Natural killer cell (primary cell): ENCODE measurements around the gene PHLDA2. TPM values are rescaled to one million over a fixed set of nuclear protein-coding genes. Genes with fewer than 3 reads are reported as not detected.

Experiments used
- ATAC-seq, 3 donors: fragments of 150-1000 bp in 2 of 3; fragments of 200-7000 bp in 1 of 3; cut with Tn5 transposase; 1 replicate in 1 of 3; 2 replicates in 2 of 3; pipeline ENCODE4 v1.10.0; 2021; ENCODE audit warnings: mild to moderate bottlenecking in 2 of 3, moderate library complexity in 2 of 3
- DNase-seq, 2 donors: peaks; one replicate each; pipeline versions ENCODE4 v3.0.0 to v3.0.0-alpha.2; 2013 to 2021; ENCODE audit warnings: mixed read lengths in 1 of 2
- H3K27ac ChIP-seq: one replicate; pipeline ENCODE4 v1.5.1; 2013; ENCODE audit warnings: mild to moderate bottlenecking, low read length
- H3K27me3 ChIP-seq: one replicate; pipeline ENCODE4 v1.6.1; 2013; ENCODE audit warnings: low read length; ENCODE audit not compliant: control insufficient read depth, insufficient read depth
- H3K36me3 ChIP-seq: one replicate; pipeline ENCODE4 v1.6.1; 2013; ENCODE audit warnings: low read length; ENCODE audit not compliant: control insufficient read depth, insufficient read depth
- H3K4me1 ChIP-seq: one replicate; pipeline ENCODE4 v1.6.1; 2013; ENCODE audit warnings: low read length; ENCODE audit not compliant: control insufficient read depth, insufficient read depth
- H3K4me3 ChIP-seq: one replicate; pipeline ENCODE4 v1.5.1; 2013; ENCODE audit warnings: low read length
- H3K9me3 ChIP-seq: one replicate; pipeline ENCODE4 v1.6.1; 2013; ENCODE audit warnings: low read length; ENCODE audit not compliant: control insufficient read depth, insufficient read depth
- H3K27ac Mint-ChIP-seq, 2 donors: one replicate each; pipeline ENCODE4 v1.8.0; 2022; ENCODE audit warnings: mild to moderate bottlenecking in 2 of 2, mixed read lengths in 2 of 2, moderate library complexity in 1 of 2
- H3K27me3 Mint-ChIP-seq, 2 donors: one replicate each; pipeline ENCODE4 v1.8.0; 2022; ENCODE audit warnings: low read depth in 2 of 2, mixed read lengths in 2 of 2
- H3K36me3 Mint-ChIP-seq: one replicate; pipeline ENCODE4 v1.8.0; 2022; ENCODE audit warnings: mixed read lengths
- H3K4me1 Mint-ChIP-seq, 2 donors: one replicate each; pipeline ENCODE4 v1.8.0; 2022; ENCODE audit warnings: mixed read lengths in 2 of 2
- H3K4me3 Mint-ChIP-seq: one replicate; pipeline ENCODE4 v1.8.0; 2022; ENCODE audit warnings: mild to moderate bottlenecking, moderate library complexity, mixed read lengths
- H3K9me3 Mint-ChIP-seq, 2 donors: one replicate each; pipeline ENCODE4 v1.8.0; 2022; ENCODE audit warnings: mixed read lengths in 2 of 2
- WGBS: methylation state at CpG from one replicate; pipeline ENCODE4 v1.1.7; 2013; ENCODE audit warnings: missing lambda C conversion rate; ENCODE audit not compliant: insufficient coverage; 5-methylcytosine and 5-hydroxymethylcytosine counted together
- intact Hi-C: fragments of 100-400 bp; cut with micrococcal nuclease; formaldehyde crosslinking; loops from one replicate; pipeline ENCODE4 v1.14.2; 2022
- total RNA-seq, 4 donors: library from RNA; stranded (reverse); fragments of 120-200 nt in 1 of 4; gene quantifications; one replicate each; pipeline versions ENCODE4 v1.2.3 to v1.2.4, GENCODE V29; 2013 to 2022
- TF ChIP-seq, protein P1 (sequence below): fragments of 200-600 bp; IDR thresholded peaks from one replicate; pipeline ENCODE4 v1.8.0; 2022; ENCODE audit warnings: antibody characterized with exemption

PHLDA2 gene
- total RNA-seq, 3 donors from 2014 or later (not counting 1 experiment from before 2014, with no cell fraction given) = 0.79 to 3.2 (median 2.2) TPM

GRCh38 chr11:2883979-2884815, 45.0 kb downstream of the PHLDA2 start:
- Histone ChIP-seq H3K36me3 (no peaks in the 10 kb centered on the region), H3K4me1 (peaks cover 18% of the 10 kb centered on the region), H3K9me3 (no peaks in the 10 kb centered on the region), H3K4me3 (no peak overlapping the region), H3K27ac (no peak overlapping the region), H3K27me3 (peaks cover 8% of the 10 kb centered on the region)
- Mint-ChIP-seq H3K36me3 (no peaks in the 10 kb centered on the region), H3K4me3 (no peak overlapping the region), H3K27ac (no peak overlapping the region), H3K4me1 (peaks cover 16 to 17% of the 10 kb centered on the region in 2 donors), H3K9me3 (no peaks in the 10 kb centered on the region), H3K27me3 (peaks cover 8 to 20% of the 10 kb centered on the region in 2 donors)
- DNase-seq (peak in 1 of 2 donors; percentile 34), ATAC-seq (no peak)
- WGBS = 2% methylated on average over 119 of the region's 119 CpGs
- intact Hi-C loops = no loop called here
- TF ChIP-seq, protein P1, sequence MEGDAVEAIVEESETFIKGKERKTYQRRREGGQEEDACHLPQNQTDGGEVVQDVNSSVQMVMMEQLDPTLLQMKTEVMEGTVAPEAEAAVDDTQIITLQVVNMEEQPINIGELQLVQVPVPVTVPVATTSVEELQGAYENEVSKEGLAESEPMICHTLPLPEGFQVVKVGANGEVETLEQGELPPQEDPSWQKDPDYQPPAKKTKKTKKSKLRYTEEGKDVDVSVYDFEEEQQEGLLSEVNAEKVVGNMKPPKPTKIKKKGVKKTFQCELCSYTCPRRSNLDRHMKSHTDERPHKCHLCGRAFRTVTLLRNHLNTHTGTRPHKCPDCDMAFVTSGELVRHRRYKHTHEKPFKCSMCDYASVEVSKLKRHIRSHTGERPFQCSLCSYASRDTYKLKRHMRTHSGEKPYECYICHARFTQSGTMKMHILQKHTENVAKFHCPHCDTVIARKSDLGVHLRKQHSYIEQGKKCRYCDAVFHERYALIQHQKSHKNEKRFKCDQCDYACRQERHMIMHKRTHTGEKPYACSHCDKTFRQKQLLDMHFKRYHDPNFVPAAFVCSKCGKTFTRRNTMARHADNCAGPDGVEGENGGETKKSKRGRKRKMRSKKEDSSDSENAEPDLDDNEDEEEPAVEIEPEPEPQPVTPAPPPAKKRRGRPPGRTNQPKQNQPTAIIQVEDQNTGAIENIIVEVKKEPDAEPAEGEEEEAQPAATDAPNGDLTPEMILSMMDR = no peak

DNA sequence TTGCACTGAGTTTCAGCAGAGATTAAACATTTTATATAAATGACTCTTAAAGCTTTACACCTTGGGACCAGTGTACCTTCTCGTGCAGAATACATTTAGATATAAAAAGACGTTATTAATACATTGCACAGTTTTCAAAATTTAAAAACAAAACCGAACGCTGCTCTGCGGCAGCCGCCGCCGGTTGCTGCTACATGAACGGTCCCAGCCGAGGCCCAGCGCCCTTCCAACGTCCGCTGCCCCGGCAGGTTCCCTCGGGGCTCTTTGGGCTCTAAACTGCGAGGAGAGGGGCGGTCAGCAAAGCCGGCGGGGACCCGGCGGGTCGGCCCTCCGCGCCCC, 45.6 kb downstream of the PHLDA2 start:
- Histone ChIP-seq H3K4me3 (no peak overlapping the region), H3K27me3 (peaks cover 8% of the 10 kb centered on the region), H3K9me3 (no peaks in the 10 kb centered on the region), H3K4me1 (peaks cover 18% of the 10 kb centered on the region), H3K36me3 (no peaks in the 10 kb centered on the region), H3K27ac (no peak overlapping the region)
- TF ChIP-seq, protein P1 = no peak
- H3K4me3 Mint-ChIP-seq = peak overlapping the region; percentile 66
- H3K36me3 Mint-ChIP-seq = no peaks in the 10 kb centered on the region
- H3K4me1 Mint-ChIP-seq = peaks cover 15 to 16% of the 10 kb centered on the region in 2 donors
- peaks cover 8 to 20% of the 10 kb centered on the region in 2 donors for H3K27me3 Mint-ChIP-seq
- intact Hi-C loops = no loop called here
- no peak overlapping the region for H3K27ac Mint-ChIP-seq
- ATAC-seq (no peak), DNase-seq (no peak)
- WGBS = 22% methylated on average over 24 of the region's 24 CpGs
- no peaks in the 10 kb centered on the region for H3K9me3 Mint-ChIP-seq

DNA sequence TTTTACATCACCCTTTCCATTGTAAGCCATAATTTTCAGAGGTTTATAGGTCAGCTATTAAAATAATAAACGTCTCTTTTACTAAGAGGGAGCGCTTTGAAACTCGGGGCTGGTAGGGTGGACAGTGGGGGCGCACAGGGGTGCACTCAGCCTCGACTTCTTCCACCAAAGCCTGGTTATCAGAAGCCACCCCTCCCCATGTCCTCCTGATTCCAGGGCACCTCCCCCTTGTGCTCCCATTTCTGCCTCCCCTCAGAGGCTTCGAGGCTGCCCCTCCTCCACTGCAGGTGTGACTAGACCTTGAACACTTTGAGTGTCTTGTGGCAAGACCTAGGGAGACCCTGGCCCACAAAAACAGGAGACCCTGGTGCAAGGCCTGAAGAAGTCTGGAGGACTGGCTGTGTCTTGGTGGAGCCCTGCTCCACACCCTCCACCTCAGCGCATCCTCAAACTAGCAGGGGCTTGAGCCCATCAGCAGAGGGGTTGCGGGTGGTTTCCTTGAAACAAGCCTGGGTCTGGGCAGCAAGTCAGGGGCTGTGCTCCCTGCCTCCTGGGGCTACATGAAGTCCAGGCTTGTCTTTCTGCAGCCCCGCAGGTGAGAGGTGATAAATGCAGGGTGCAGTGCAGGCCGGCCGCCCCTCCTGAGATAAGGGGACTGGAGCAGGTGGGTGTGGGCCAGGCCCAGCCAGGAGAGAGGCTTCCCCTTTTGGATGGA, 46.7 kb downstream of the PHLDA2 start:
- peaks cover 14% of the 10 kb centered on the region for H3K4me1 ChIP-seq
- ATAC-seq (no peak), DNase-seq (no peak)
- intact Hi-C loops = no loop called here
- 86% methylated on average over 11 of the region's 11 CpGs for WGBS
- H3K9me3 ChIP-seq = no peaks in the 10 kb centered on the region
- no peak overlapping the region for H3K4me3 ChIP-seq
- H3K4me1 Mint-ChIP-seq = peaks cover 5 to 10% of the 10 kb centered on the region in 2 donors
- H3K27ac ChIP-seq = no peak overlapping the region
- peak overlapping the region; percentile 77 for H3K4me3 Mint-ChIP-seq
- H3K9me3 Mint-ChIP-seq = no peaks in the 10 kb centered on the region
- H3K27me3 Mint-ChIP-seq = peaks cover 8 to 20% of the 10 kb centered on the region in 2 donors
- no peaks in the 10 kb centered on the region for H3K36me3 ChIP-seq
- H3K36me3 Mint-ChIP-seq = no peaks in the 10 kb centered on the region
- TF ChIP-seq, protein P1 = no peak
- no peak overlapping the region for H3K27ac Mint-ChIP-seq
- H3K27me3 ChIP-seq = peaks cover 8% of the 10 kb centered on the region
